ENCODE results near the gene NBAS. TPM values are rescaled to one million over a fixed set of nuclear protein-coding genes. Genes with fewer than 3 reads are reported as not detected.

Gene NBAS
- total RNA-seq, 1 experiment from 2014 or later = 36.3 TPM

DNA sequence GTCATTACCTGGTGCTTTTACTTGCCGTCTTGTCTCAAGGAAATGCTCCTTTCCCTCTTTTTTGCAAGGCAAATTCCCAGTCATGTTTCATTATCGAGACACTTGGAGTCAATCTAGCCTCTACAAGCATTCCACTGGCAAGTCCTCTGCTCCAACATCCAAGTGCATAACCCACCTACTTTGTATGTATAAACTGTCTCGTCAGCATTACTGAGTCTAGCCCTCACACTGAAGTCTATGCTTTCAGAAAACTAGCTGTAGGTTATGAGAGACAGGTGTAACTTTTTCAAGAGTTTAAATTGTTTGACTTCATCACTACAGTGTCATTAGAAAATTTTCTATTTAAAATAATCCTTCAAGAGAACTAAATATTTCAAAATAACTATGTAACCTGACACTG, 319.2 kb downstream of the NBAS start:
- Histone ChIP-seq H3K4me1 (ENCODE audit: control insufficient read depth, insufficient read depth, low read length) (no peaks in the 10 kb centered on the region), H3K27me3 (ENCODE audit: control insufficient read depth, insufficient read depth, low read length) (no peaks in the 10 kb centered on the region), H3K27ac (ENCODE audit: low read length) (no peak overlapping the region), H3K4me3 (ENCODE audit: low read depth in 2 of 2, low read length in 2 of 2) (no peak overlapping the region), H3K9me3 (ENCODE audit: control insufficient read depth, insufficient read depth, low read depth, low read length) (no peaks in the 10 kb centered on the region), H3K36me3 (ENCODE audit: control insufficient read depth, insufficient read depth, low read length) (no peaks in the 10 kb centered on the region)
- no TSS peak for BruUV-seq (replicated peaks)
- TF ChIP-seq TCF7L2 (IDR thresholded peaks at IDR 0.05; ENCODE audit: low read depth, low read length) = no peak
- TF ChIP-seq, protein P1, sequence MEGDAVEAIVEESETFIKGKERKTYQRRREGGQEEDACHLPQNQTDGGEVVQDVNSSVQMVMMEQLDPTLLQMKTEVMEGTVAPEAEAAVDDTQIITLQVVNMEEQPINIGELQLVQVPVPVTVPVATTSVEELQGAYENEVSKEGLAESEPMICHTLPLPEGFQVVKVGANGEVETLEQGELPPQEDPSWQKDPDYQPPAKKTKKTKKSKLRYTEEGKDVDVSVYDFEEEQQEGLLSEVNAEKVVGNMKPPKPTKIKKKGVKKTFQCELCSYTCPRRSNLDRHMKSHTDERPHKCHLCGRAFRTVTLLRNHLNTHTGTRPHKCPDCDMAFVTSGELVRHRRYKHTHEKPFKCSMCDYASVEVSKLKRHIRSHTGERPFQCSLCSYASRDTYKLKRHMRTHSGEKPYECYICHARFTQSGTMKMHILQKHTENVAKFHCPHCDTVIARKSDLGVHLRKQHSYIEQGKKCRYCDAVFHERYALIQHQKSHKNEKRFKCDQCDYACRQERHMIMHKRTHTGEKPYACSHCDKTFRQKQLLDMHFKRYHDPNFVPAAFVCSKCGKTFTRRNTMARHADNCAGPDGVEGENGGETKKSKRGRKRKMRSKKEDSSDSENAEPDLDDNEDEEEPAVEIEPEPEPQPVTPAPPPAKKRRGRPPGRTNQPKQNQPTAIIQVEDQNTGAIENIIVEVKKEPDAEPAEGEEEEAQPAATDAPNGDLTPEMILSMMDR (IDR thresholded peaks at IDR 0.05) = no peak
- TF ChIP-seq POLR2AphosphoS5 (IDR thresholded peaks at IDR 0.05; ENCODE audit: low read depth, low read length) = no peak
- in situ Hi-C loops (cut with HindIII; ENCODE audit: low pct_unique_long_range_greater_than_20kb, low sequenced_read_pairs) (no loop called here), intact Hi-C loops (cut with micrococcal nuclease; ENCODE audit: unreplicated experiment) (no loop called here)
- ATAC-seq (no peak), DNase-seq (ENCODE audit: low read depth, low spot score) (no peak)
- CTCF ChIA-PET = no interaction called here
- POLR2A ChIA-PET = no interaction called here

GRCh38 chr2:15241201-15241600, 319.9 kb downstream of the NBAS start:
- H3K36me3 ChIP-seq (ENCODE audit: control insufficient read depth, insufficient read depth, low read length) = no peaks in the 10 kb centered on the region
- no peak overlapping the region for H3K4me3 ChIP-seq (ENCODE audit: low read depth in 2 of 2, low read length in 2 of 2)
- in situ Hi-C loops (cut with HindIII; ENCODE audit: low pct_unique_long_range_greater_than_20kb, low sequenced_read_pairs) = no loop called here
- TF ChIP-seq TCF7L2 (IDR thresholded peaks at IDR 0.05; ENCODE audit: low read depth, low read length) = no peak
- TF ChIP-seq, protein P1 (IDR thresholded peaks at IDR 0.05) = no peak
- TF ChIP-seq POLR2AphosphoS5 (IDR thresholded peaks at IDR 0.05; ENCODE audit: low read depth, low read length) = no peak
- TF ChIP-seq SIN3A (IDR thresholded peaks at IDR 0.05; ENCODE audit: borderline replicate concordance, insufficient read depth, low read depth, low read length) = no peak
- no peak for TF ChIP-seq REST (IDR thresholded peaks at IDR 0.05; ENCODE audit: insufficient read depth in 1 of 2, low read depth in 2 of 2, low read length in 1 of 2)
- no peaks in the 10 kb centered on the region for H3K27me3 ChIP-seq (ENCODE audit: control insufficient read depth, insufficient read depth, low read length)
- H3K4me1 ChIP-seq (ENCODE audit: control insufficient read depth, insufficient read depth, low read length) = no peaks in the 10 kb centered on the region
- ChIA-PET POLR2A (no interaction called here), CTCF (no interaction called here)
- H3K9me3 ChIP-seq (ENCODE audit: control insufficient read depth, insufficient read depth, low read depth, low read length) = no peaks in the 10 kb centered on the region
- BruUV-seq (replicated peaks) = no TSS peak
- DNase-seq (ENCODE audit: low read depth, low spot score) (no peak), ATAC-seq (no peak)
- H3K27ac ChIP-seq (ENCODE audit: low read length) = no peak overlapping the region
- intact Hi-C loops (cut with micrococcal nuclease; ENCODE audit: unreplicated experiment) = no loop called here

Measured in Panc1 (cell line).